MG63 (cell line): ENCODE data around the gene EMC8. TPM values are rescaled to one million over a fixed set of nuclear protein-coding genes. Genes with fewer than 3 reads are reported as not detected.
"Not testable (repeated sequence)": the region's sequence is repeated elsewhere in the genome, so short reads cannot be mapped to it uniquely, and the experiment has no call there.

ENCODE experiments used
- DNase-seq: peaks from one replicate; pipeline ENCODE4 v3.0.0-alpha.2; 2020
- H3K27me3 ChIP-seq: fragments of 250-450 bp; sonication (Bioruptor Pico); 2 replicates; pipeline ENCODE4 v1.5.1; 2020; ENCODE audit warnings: mild to moderate bottlenecking, moderate library complexity
- H3K36me3 ChIP-seq: fragments of 250-450 bp; sonication (Bioruptor Pico); 2 replicates; pipeline ENCODE4 v1.5.1; 2020; ENCODE audit warnings: mild to moderate bottlenecking, moderate library complexity
- H3K4me3 ChIP-seq: fragments of 250-450 bp; sonication (Bioruptor Pico); 2 replicates; pipeline ENCODE4 v1.5.1; 2020; ENCODE audit warnings: mild to moderate bottlenecking, moderate library complexity
- H3K9me3 ChIP-seq: fragments of 250-450 bp; sonication (Bioruptor Pico); 2 replicates; pipeline ENCODE4 v1.5.1; 2020; ENCODE audit warnings: mild to moderate bottlenecking, moderate library complexity
- total RNA-seq: library from RNA; depleted of rRNA; stranded (reverse); fragments of >200 nt; shearing (Covaris generic); gene quantifications from 2 replicates; pipeline ENCODE4 v1.2.3, GENCODE V29; 2014; ENCODE audit warnings: low replicate concordance

EMC8 gene
- total RNA-seq, 1 experiment from 2014 or later, result 46.4 TPM

GRCh38 chr16:85808926-85809325 lies 9.6 kb upstream of the EMC8 start:
- Histone ChIP-seq H3K27me3 (no peaks in the 10 kb centered on the region), H3K36me3 (peaks cover 7% of the 10 kb centered on the region), H3K9me3 (no peaks in the 10 kb centered on the region), H3K4me3 (no peak overlapping the region)
- no peak for DNase-seq

- H3K27me3 ChIP-seq, DNase-seq, H3K4me3 ChIP-seq, H3K9me3 ChIP-seq: not testable (repeated sequence)
- H3K36me3 ChIP-seq, result peaks cover 15% of the 10 kb centered on the region
Observed at GRCh38 chr16:85808104-85808503, 8.8 kb upstream of the EMC8 start.

- H3K36me3 ChIP-seq, result peaks cover 22% of the 10 kb centered on the region
- not testable (repeated sequence) for DNase-seq, H3K27me3 ChIP-seq, H3K9me3 ChIP-seq, H3K4me3 ChIP-seq
Observed at GRCh38 chr16:85807340-85807739, 8.0 kb upstream of the EMC8 start.

GRCh38 chr16:85806539-85806938 lies 7.2 kb upstream of the EMC8 start:
- Histone ChIP-seq H3K27me3 (no peaks in the 10 kb centered on the region), H3K36me3 (peaks cover 30% of the 10 kb centered on the region), H3K4me3 (no peak overlapping the region), H3K9me3 (no peaks in the 10 kb centered on the region)
- DNase-seq, result no peak

- Histone ChIP-seq H3K36me3 (peaks cover 36% of the 10 kb centered on the region), H3K9me3 (no peaks in the 10 kb centered on the region)
Observed at GRCh38 chr16:85805442-85806045, 6.2 kb upstream of the EMC8 start.

GRCh38 chr16:85803570-85803969 lies 4.2 kb upstream of the EMC8 start:
- no peak for DNase-seq
- no peak overlapping the region for H3K4me3 ChIP-seq
- H3K27me3 ChIP-seq, result no peaks in the 10 kb centered on the region
- H3K9me3 ChIP-seq, result no peaks in the 10 kb centered on the region
- peaks cover 36% of the 10 kb centered on the region for H3K36me3 ChIP-seq

More at GRCh38 chr16:85805442-85806045, 6.2 kb upstream of the EMC8 start:
- no peak for DNase-seq
- no peaks in the 10 kb centered on the region for H3K27me3 ChIP-seq
- no peak overlapping the region for H3K4me3 ChIP-seq

GRCh38 chr16:85800321-85800669 lies 951 bp upstream of the EMC8 start:
- no peaks in the 10 kb centered on the region for H3K9me3 ChIP-seq
- no peak for DNase-seq
- H3K4me3 ChIP-seq, result peak overlapping the region; percentile 78
- H3K27me3 ChIP-seq, result no peaks in the 10 kb centered on the region
- H3K36me3 ChIP-seq, result peaks cover 38% of the 10 kb centered on the region

GRCh38 chr16:85798901-85799496 lies 345 bp downstream of the EMC8 start:
- H3K27me3 ChIP-seq, result no peaks in the 10 kb centered on the region
- H3K4me3 ChIP-seq, result peak overlapping the region; percentile 78
- H3K9me3 ChIP-seq, result no peaks in the 10 kb centered on the region
- H3K36me3 ChIP-seq, result peaks cover 37% of the 10 kb centered on the region
- peak; percentile 18 for DNase-seq

- peaks cover 30% of the 10 kb centered on the region for H3K36me3 ChIP-seq
- DNase-seq, result no peak
Observed at GRCh38 chr16:85798283-85798776, 1.0 kb downstream of the EMC8 start.

GRCh38 chr16:85796599-85796998 lies 2.7 kb downstream of the EMC8 start:
- no peaks in the 10 kb centered on the region for H3K9me3 ChIP-seq
- H3K27me3 ChIP-seq, result no peaks in the 10 kb centered on the region
- no peak overlapping the region for H3K4me3 ChIP-seq
- no peak for DNase-seq
- H3K36me3 ChIP-seq, result peaks cover 14% of the 10 kb centered on the region

More at GRCh38 chr16:85798283-85798776, 1.0 kb downstream of the EMC8 start:
- Histone ChIP-seq H3K27me3 (no peaks in the 10 kb centered on the region), H3K4me3 (peak overlapping the region; percentile 78), H3K9me3 (no peaks in the 10 kb centered on the region)

GRCh38 chr16:85796152-85796551 lies 3.2 kb downstream of the EMC8 start:
- Histone ChIP-seq H3K27me3 (no peaks in the 10 kb centered on the region), H3K36me3 (peaks cover 9% of the 10 kb centered on the region), H3K4me3 (no peak overlapping the region)

GRCh38 chr16:85794696-85795095 lies 4.6 kb downstream of the EMC8 start:
- H3K36me3 ChIP-seq, result peaks cover 7% of the 10 kb centered on the region
- H3K9me3 ChIP-seq, result no peaks in the 10 kb centered on the region
- no peak for DNase-seq
- H3K4me3 ChIP-seq, result no peak overlapping the region
- no peaks in the 10 kb centered on the region for H3K27me3 ChIP-seq

More at GRCh38 chr16:85796152-85796551, 3.2 kb downstream of the EMC8 start:
- no peaks in the 10 kb centered on the region for H3K9me3 ChIP-seq
- DNase-seq, result no peak

GRCh38 chr16:85793662-85794298 lies 5.6 kb downstream of the EMC8 start:
- DNase-seq, result no peak
- H3K9me3 ChIP-seq, result no peaks in the 10 kb centered on the region
- H3K27me3 ChIP-seq, result no peaks in the 10 kb centered on the region
- no peak overlapping the region for H3K4me3 ChIP-seq
- H3K36me3 ChIP-seq, result peaks cover 10% of the 10 kb centered on the region

GRCh38 chr16:85789773-85790172 lies 9.6 kb downstream of the EMC8 start:
- no peak for DNase-seq
- Histone ChIP-seq H3K27me3 (no peaks in the 10 kb centered on the region), H3K36me3 (peaks cover 12% of the 10 kb centered on the region), H3K9me3 (no peaks in the 10 kb centered on the region), H3K4me3 (no peak overlapping the region)

GRCh38 chr16:85788819-85789218 lies 10.5 kb downstream of the EMC8 start:
- H3K4me3 ChIP-seq, result no peak overlapping the region
- no peaks in the 10 kb centered on the region for H3K9me3 ChIP-seq
- H3K36me3 ChIP-seq, result peaks cover 10% of the 10 kb centered on the region
- no peak for DNase-seq
- no peaks in the 10 kb centered on the region for H3K27me3 ChIP-seq

GRCh38 chr16:85785927-85786326 lies 13.4 kb downstream of the EMC8 start:
- no peaks in the 10 kb centered on the region for H3K9me3 ChIP-seq
- H3K27me3 ChIP-seq, result no peaks in the 10 kb centered on the region
- no peak for DNase-seq
- peaks cover 10% of the 10 kb centered on the region for H3K36me3 ChIP-seq
- no peak overlapping the region for H3K4me3 ChIP-seq

GRCh38 chr16:85784813-85785212 lies 14.5 kb downstream of the EMC8 start:
- DNase-seq, result no peak
- Histone ChIP-seq H3K4me3 (no peak overlapping the region), H3K9me3 (no peaks in the 10 kb centered on the region), H3K36me3 (peaks cover 10% of the 10 kb centered on the region), H3K27me3 (no peaks in the 10 kb centered on the region)

GRCh38 chr16:85783441-85783840 lies 15.9 kb downstream of the EMC8 start:
- DNase-seq, result no peak
- Histone ChIP-seq H3K27me3 (no peaks in the 10 kb centered on the region), H3K9me3 (no peaks in the 10 kb centered on the region), H3K4me3 (no peak overlapping the region), H3K36me3 (peaks cover 6% of the 10 kb centered on the region)
